Neutrophil (primary cell): ENCODE data around the gene ERC2.

Experiments
- H3K27ac ChIP-seq: fragments of 200-600 bp; sonication (generic); 2 replicates; pipeline ENCODE4 v1.5.1; 2016; ENCODE audit warnings: mild to moderate bottlenecking, moderate library complexity
- H3K27me3 ChIP-seq: fragments of 200-600 bp; sonication (generic); 2 replicates; pipeline ENCODE4 v1.6.0; 2016; ENCODE audit warnings: mild to moderate bottlenecking
- H3K36me3 ChIP-seq: fragments of 200-600 bp; sonication (generic); 2 replicates; pipeline ENCODE4 v1.5.1; 2017
- H3K4me1 ChIP-seq, 2 experiments: fragments of 200-600 bp in 1 of 2; sonication (generic) in 1 of 2; 1 replicate in 1 of 2; 2 replicates in 1 of 2; pipeline versions ENCODE4 v1.5.1 to v1.6.1; 2013 to 2016; ENCODE audit warnings: low read depth in 1 of 2, low read length in 1 of 2, mild to moderate bottlenecking in 1 of 2, moderate library complexity in 1 of 2; ENCODE audit not compliant: control insufficient read depth in 1 of 2, insufficient read depth in 1 of 2
- H3K4me3 ChIP-seq, 2 experiments: fragments of 200-600 bp in 1 of 2; sonication (generic) in 1 of 2; 1 replicate in 1 of 2; 2 replicates in 1 of 2; pipeline ENCODE4 v1.5.1; 2013 to 2016; ENCODE audit warnings: low read depth in 1 of 2, low read length in 1 of 2, mild to moderate bottlenecking in 1 of 2, moderate library complexity in 1 of 2
- H3K9me3 ChIP-seq: fragments of 200-600 bp; sonication (generic); 2 replicates; pipeline ENCODE4 v1.5.1; 2016
- CTCF ChIP-seq: fragments of 200-600 bp; sonication (generic); IDR thresholded peaks from 2 replicates; pipeline ENCODE4 v1.5.1; 2016; ENCODE audit warnings: antibody characterized with exemption

Gene ERC2

GRCh38 chr3:55480911-55481743 lies 987.1 kb downstream of the ERC2 start:
- no peak overlapping the region for H3K27ac ChIP-seq

GRCh38 chr3:55477306-55478303 lies 990.7 kb downstream of the ERC2 start:
- Histone ChIP-seq H3K9me3 (no peaks in the 10 kb centered on the region), H3K36me3 (no peaks in the 10 kb centered on the region), H3K27ac (no peak overlapping the region), H3K27me3 (peaks cover 92% of the 10 kb centered on the region), H3K4me3 (no peak overlapping the region), H3K4me1 (no peaks in the 10 kb centered on the region)
- TF ChIP-seq CTCF, result no peak

More at GRCh38 chr3:55480911-55481743, 987.1 kb downstream of the ERC2 start:
- no peaks in the 10 kb centered on the region for H3K36me3 ChIP-seq
- no peaks in the 10 kb centered on the region for H3K4me1 ChIP-seq
- no peaks in the 10 kb centered on the region for H3K9me3 ChIP-seq
- no peak overlapping the region for H3K4me3 ChIP-seq
- no peak for TF ChIP-seq CTCF
- H3K27me3 ChIP-seq, result peaks cover 100% of the 10 kb centered on the region

GRCh38 chr3:55476515-55476914 lies 991.8 kb downstream of the ERC2 start:
- TF ChIP-seq CTCF, result no peak
- no peak overlapping the region for H3K4me3 ChIP-seq

GRCh38 chr3:55474213-55474632 lies 994.0 kb downstream of the ERC2 start:
- Histone ChIP-seq H3K4me3 (no peak overlapping the region), H3K27ac (no peak overlapping the region), H3K36me3 (no peaks in the 10 kb centered on the region), H3K9me3 (no peaks in the 10 kb centered on the region), H3K4me1 (no peaks in the 10 kb centered on the region), H3K27me3 (peaks cover 58% of the 10 kb centered on the region)
- no peak for TF ChIP-seq CTCF

More at GRCh38 chr3:55476515-55476914, 991.8 kb downstream of the ERC2 start:
- peaks cover 81% of the 10 kb centered on the region for H3K27me3 ChIP-seq
- no peaks in the 10 kb centered on the region for H3K4me1 ChIP-seq
- H3K36me3 ChIP-seq, result no peaks in the 10 kb centered on the region
- no peaks in the 10 kb centered on the region for H3K9me3 ChIP-seq
- no peak overlapping the region for H3K27ac ChIP-seq

GRCh38 chr3:55473788-55474187 lies 994.5 kb downstream of the ERC2 start:
- no peak overlapping the region for H3K4me3 ChIP-seq
- TF ChIP-seq CTCF, result no peak
- no peaks in the 10 kb centered on the region for H3K36me3 ChIP-seq
- H3K27me3 ChIP-seq, result peaks cover 54% of the 10 kb centered on the region
- H3K4me1 ChIP-seq, result no peaks in the 10 kb centered on the region
- no peaks in the 10 kb centered on the region for H3K9me3 ChIP-seq
- H3K27ac ChIP-seq, result no peak overlapping the region
